Kidney tubule cell (primary cell): Measurements from ENCODE around the gene CES4A.
A peak's percentile ranks its signal among the peaks of the same experiment; 100 is the strongest.
"Not testable (repeated sequence)": the region's sequence is repeated elsewhere in the genome, so short reads cannot be mapped to it uniquely, and the experiment has no call there.

Experiments used
- DNase-seq: peaks from one replicate; pipeline ENCODE4 v3.0.0-alpha.2; 2018; ENCODE audit warnings: low spot score

The CES4A gene

DNA sequence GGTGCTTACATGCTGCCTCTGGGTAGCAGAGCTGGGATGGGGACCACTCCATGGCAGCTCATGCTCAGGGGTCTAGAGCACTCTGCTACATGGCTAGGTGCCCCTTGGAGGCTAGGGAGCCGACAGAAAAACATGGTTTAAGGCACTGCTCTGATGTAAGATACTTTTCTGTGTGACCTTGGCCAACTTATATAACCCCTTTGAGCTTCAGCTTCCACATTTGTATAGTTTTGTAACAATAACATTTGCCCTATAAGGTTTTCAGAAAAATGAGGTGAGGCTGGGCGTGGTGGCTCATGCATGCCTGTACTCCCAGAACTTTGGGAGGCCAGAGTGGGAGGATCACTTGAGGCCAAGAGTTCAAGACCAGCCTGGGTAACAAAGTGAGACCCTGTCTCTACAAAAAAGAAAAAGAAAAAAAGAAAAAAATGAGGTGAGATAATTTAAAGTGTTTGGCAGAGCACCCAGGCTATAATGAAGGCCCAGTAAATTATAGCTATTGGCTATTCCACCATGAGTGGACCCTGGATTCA is 3.2 kb downstream of the CES4A start:
- no peak for DNase-seq

- not testable (repeated sequence) for DNase-seq
These were observed 5.2 kb downstream of the CES4A start for GRCh38 chr16:66993558-66993957.

GRCh38 chr16:66996324-66996982 is 8.1 kb downstream of the CES4A start:
- DNase-seq = peak; percentile 87

DNA sequence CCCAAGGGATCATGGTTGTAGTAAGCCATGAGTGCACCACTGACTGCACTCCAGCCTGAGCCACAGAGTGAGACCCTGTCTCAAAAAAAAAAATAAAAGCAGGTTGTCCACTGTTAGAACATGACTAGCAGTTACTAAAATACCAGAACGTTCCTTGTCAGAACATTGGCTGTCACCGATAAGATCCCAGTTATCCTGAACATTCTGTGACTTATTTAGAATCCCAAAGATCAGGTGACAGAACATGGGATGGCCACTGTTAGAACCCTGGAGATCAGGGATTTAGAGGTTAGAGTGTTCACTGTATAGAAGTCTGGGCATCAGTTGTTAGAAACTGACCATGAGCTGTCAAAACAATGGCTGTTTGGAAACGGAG is 8.6 kb downstream of the CES4A start:
- DNase-seq = no peak

- no peak for DNase-seq
These were observed 12.3 kb downstream of the CES4A start for GRCh38 chr16:67000384-67001351.

DNA sequence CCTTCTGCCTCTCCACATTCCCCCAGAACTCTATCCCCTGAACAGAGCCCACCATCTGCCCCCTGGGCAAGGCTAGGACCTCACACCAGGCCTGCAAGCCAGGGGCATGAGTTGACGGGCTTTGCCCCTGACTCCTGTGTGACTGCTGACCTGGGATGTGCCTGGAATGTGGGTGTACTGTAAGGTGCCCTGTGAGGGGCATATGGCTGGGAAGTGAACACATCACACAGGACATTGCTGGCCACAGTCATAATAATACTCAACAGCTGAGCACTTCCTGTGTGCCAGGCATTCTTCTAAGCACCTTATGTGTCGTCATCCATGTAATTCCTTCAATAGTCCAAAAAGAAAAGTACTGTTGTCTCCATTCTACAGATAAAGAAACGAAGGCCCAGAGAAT is 13.3 kb downstream of the CES4A start:
- DNase-seq = peak; percentile 79

DNA sequence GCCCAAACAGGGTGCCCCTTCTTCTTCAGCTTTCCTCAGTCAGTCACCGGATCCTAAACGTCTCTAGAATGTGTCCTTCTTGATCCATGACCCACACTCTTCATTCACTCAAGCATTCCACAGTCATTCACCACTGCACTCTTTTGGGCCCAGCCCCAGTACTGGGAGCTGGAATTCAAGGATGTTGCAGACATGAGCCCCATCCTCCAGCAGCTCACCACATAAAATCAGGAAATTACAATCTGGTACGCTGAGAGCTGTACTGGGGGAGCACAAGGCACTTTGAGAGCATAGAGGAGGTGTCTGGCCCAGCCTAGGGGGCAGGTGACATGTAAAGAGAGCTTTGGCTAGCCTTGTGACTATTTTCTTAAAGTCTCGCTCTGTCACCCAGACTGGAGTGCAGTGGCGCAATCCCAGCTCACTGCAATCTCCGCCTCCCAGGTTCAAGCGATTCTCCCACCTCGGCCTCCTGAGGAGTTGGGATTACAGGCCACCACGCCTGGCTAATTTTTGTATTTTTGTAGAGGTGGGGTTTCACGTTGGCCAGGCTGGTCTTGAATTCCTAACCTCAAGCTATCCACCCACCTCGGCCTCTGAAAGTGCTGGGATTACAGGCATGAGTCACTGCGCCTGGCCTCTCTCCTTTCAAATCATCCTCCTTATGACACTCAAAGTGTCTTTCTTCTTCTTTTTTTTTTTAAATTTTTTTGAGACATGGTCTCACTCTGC is 18.7 kb downstream of the CES4A start:
- peak; percentile 27 for DNase-seq

GRCh38 chr16:67009158-67009557 is 20.8 kb downstream of the CES4A start:
- DNase-seq = no peak

GRCh38 chr16:67011274-67011673 is 22.9 kb downstream of the CES4A start:
- no peak for DNase-seq

DNA sequence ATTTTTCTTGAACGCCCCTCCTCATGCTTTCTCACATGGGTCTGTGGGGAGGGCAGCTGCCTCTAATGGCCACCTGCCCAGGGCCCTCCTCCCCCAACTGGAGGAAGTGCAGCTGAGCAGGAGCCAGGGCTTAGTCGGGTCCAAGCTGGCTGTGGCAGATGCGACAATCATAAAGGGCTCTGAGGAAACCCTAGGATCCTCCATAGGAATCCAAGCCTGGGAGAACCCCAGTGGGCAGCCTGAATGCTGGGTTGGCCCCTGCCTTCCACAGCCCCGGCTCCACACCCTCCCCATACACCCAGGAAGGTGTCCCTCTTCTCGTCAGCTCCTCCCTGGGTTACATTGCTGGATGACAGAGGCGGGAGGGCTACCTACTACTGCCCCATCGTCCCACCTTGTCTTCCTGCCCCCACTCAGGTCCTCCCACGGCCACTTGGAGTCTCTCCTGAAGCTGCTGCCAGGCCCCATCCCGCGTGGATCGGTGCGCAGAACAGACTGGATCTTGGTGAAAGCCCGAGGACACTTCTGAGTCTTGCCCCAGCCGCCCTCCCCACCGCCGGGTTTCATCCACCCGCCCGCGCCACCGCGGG is 24.9 kb downstream of the CES4A start:
- no peak for DNase-seq

DNA sequence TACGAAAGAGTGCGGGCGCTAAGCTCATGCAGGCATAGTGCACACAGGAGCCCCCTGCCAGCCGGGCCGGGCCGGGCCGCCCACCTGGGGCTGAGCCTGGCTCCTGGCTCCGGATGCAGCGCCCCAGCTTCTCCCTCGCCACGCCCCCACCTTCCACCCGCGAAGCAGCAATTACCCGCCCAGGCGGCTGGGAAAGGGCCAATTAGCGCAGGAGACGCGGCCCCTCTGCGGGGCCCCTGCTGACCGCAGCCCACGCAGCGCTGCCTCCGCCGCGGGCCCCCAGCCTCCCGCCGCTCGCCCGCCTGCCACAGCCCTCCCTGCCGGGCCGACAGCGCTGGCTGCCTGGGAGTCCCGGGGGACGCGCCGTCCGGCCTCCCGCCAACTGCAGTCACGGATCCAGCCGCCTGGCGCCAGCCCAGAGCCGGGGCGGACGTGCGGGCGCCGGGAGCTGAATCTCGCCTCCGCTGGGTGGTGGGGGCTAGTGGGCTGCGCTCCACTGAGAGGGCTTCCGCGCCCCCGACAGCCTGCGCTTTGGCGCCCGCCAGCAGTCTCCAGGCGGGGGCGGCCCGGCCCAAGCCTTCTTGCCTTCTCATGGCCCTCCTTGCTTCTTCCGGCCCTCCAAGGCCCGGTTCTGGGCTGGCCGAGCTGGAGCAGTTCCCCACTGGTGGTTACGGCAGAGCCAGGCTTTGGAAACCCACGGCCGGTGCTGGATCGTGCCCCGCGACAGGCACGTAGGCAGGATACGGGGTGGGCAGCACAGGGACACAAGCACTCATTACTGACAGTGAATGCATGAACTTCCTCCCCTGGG is 25.6 kb downstream of the CES4A start:
- DNase-seq = peak; percentile 42

- DNase-seq = no peak
These were observed 26.4 kb downstream of the CES4A start for GRCh38 chr16:67014634-67015312.

GRCh38 chr16:67015313-67015731 is 26.9 kb downstream of the CES4A start:
- peak; percentile 26 for DNase-seq

DNA sequence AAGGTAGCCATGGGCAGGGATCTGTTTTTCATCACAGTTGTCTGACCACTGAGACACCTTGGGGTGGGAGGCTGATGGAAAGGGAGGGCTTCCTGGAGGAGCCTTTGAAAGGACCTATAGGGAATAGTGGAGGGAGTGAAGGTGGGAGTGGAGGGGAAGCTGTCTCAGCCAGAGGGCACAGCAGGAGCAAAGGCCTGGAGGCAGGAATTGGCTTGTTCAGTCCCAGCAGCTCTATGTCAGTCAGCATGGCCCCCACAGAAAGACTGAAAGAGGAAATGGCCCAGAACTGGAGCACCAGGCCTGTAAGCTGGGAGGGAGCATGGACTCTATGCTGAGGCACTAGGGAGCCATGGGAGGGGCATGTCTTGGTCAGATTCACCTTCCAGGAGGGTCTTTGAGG is 27.8 kb downstream of the CES4A start:
- no peak for DNase-seq

GRCh38 chr16:67016681-67017420 is 28.5 kb downstream of the CES4A start:
- no peak for DNase-seq

DNA sequence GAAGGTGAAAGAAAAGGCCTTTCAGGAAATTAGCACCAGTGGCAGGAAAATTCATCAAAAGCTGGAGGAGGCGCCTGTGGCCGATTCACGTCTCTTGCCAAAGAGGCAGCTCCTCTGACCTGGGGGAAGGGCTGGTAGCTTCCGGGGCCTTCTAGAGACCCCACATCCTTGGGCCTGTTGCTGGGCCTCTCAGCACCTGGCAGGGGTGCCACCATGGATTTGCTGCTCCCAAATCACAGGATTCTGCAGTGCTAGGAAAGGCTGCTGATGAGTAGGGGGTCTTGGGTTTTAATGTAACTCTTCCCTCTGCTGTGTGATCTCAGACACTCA is 29.0 kb downstream of the CES4A start:
- no peak for DNase-seq

DNA sequence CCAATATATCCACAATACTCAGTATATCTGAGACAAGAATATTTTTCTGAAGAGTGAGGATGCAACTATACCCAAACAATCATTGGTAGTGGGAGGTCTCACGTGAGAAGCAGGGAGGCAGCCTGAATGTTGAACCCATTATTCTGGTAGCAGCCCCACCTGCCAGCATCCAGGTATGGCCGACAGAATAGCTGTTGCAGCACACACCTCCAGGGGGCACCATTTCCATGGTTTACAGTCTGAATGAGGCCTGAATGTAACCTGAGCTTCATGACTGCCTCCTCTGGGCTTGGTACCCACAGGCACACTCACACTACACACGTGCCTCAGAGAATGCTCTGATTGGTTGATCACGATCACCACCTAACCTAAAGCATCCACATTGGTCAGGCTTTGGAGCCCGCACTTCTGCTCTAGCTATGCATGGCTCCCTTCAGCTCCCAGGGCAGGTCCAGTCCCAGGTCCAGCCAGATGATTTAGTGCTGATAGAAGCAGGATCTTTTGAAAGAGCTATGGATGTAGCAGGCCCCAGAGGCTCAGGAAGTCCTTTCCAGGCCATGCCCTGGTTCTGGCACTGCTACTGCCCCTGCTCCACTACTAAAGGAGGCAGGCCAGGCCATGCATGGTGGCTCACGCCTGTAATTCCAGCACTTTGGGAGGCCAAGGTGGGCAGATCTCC is 29.6 kb downstream of the CES4A start:
- DNase-seq = peak; percentile 94

DNA sequence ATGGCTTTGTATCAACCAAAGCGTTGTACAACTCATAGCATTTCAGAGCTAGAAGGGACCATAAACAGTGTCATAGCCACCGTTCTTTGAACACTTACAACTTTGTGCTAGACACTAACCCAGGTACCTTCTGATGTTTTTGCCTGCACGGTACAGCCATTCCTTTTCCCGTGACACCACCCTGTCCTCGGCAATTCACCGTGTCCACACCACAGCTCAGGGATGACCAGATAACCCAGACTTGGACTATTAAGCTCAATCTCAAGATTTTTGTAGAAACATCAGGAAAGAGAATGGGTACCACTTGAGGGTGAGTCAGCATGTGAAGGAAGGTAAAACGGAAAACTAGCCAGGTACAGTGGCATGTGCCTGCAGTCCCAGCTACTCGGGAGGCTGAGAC is 30.8 kb downstream of the CES4A start:
- DNase-seq = no peak

DNA sequence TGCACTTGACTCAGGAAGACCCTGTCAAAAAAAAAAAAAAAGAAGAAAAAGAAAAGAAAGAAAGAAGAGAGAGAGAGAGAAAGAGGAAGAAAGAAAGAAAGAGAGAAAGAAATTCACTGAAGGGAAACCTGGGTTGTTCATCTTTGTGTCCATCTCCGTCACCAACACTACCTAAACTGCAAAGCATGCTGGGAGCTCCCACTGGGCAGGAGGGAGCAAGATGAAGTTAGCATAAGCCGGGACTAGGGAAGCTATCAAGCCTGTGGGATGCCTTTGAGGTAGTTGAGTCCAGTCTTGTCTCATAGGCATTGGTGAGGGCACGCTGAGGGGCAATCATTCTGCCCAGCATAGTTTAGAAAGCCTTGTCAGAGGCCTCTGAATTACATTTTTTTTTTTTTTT is 32.9 kb downstream of the CES4A start:
- no peak for DNase-seq
